IMR-90 (cell line): Measurements from ENCODE around the gene SLAMF8.

Experiments used
- CEBPB ChIP-seq: IDR thresholded peaks from 2 replicates; pipeline ENCODE4 v1.6.1; 2012; ENCODE audit warnings: low read depth, low read length, improper control_type of control experiment
- CHD1 ChIP-seq: IDR thresholded peaks from 2 replicates; pipeline ENCODE4 v1.6.1; 2012; ENCODE audit warnings: low read depth, low read length, improper control_type of control experiment
- FOS ChIP-seq: fragments of 150-350 bp; IDR thresholded peaks from 2 replicates; pipeline ENCODE4 v1.6.1; 2016; ENCODE audit warnings: low read depth, low read length
- MAZ ChIP-seq: IDR thresholded peaks from 2 replicates; pipeline ENCODE4 v1.6.1; 2012; ENCODE audit warnings: low read depth, mild to moderate bottlenecking, low read length, improper control_type of control experiment, moderate library complexity, borderline replicate concordance
- MXI1 ChIP-seq: IDR thresholded peaks from 2 replicates; pipeline ENCODE4 v1.6.1; 2012; ENCODE audit warnings: low read depth, mild to moderate bottlenecking, low read length, moderate library complexity, borderline replicate concordance
- NFE2L2 ChIP-seq: fragments of 150-350 bp; IDR thresholded peaks from 2 replicates; pipeline ENCODE4 v1.6.1; 2016; ENCODE audit warnings: low read depth, mild to moderate bottlenecking, low read length
- POLR2A ChIP-seq: IDR thresholded peaks from 2 replicates; pipeline ENCODE4 v1.6.1; 2012; ENCODE audit warnings: mild to moderate bottlenecking, low read depth, low read length
- RAD21 ChIP-seq: IDR thresholded peaks from 2 replicates; pipeline ENCODE4 v1.6.1; 2012; ENCODE audit warnings: low read length, improper control_type of control experiment
- RFX5 ChIP-seq: IDR thresholded peaks from 2 replicates; pipeline ENCODE4 v1.8.0; 2012; ENCODE audit warnings: low read depth, mild to moderate bottlenecking, low read length, moderate library complexity
- SMC3 ChIP-seq: fragments of 150-350 bp; IDR thresholded peaks from 2 replicates; pipeline ENCODE4 v1.6.1; 2016; ENCODE audit warnings: low read depth, mild to moderate bottlenecking, antibody characterized with exemption, low read length, moderate library complexity
- USF2 ChIP-seq: fragments of 150-350 bp; IDR thresholded peaks from 2 replicates; pipeline ENCODE4 v1.6.1; 2017; ENCODE audit warnings: mild to moderate bottlenecking, antibody characterized with exemption, low read length, low read depth
- TF ChIP-seq, protein P1 (sequence below): conservative IDR thresholded peaks from 2 replicates; pipeline ENCODE4 v1.5.1; 2012; ENCODE audit warnings: mild to moderate bottlenecking, low read depth, low read length, improper control_type of control experiment

- no peak for TF ChIP-seq POLR2A
- no peak for TF ChIP-seq MXI1
- no peak for TF ChIP-seq CEBPB
- TF ChIP-seq, protein P1, sequence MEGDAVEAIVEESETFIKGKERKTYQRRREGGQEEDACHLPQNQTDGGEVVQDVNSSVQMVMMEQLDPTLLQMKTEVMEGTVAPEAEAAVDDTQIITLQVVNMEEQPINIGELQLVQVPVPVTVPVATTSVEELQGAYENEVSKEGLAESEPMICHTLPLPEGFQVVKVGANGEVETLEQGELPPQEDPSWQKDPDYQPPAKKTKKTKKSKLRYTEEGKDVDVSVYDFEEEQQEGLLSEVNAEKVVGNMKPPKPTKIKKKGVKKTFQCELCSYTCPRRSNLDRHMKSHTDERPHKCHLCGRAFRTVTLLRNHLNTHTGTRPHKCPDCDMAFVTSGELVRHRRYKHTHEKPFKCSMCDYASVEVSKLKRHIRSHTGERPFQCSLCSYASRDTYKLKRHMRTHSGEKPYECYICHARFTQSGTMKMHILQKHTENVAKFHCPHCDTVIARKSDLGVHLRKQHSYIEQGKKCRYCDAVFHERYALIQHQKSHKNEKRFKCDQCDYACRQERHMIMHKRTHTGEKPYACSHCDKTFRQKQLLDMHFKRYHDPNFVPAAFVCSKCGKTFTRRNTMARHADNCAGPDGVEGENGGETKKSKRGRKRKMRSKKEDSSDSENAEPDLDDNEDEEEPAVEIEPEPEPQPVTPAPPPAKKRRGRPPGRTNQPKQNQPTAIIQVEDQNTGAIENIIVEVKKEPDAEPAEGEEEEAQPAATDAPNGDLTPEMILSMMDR = no peak
- no peak for TF ChIP-seq CHD1
- no peak for TF ChIP-seq SMC3
- no peak for TF ChIP-seq MAZ
- TF ChIP-seq RAD21 = no peak
- no peak for TF ChIP-seq FOS
- no peak for TF ChIP-seq USF2
- no peak for TF ChIP-seq RFX5
- TF ChIP-seq NFE2L2 = no peak
These were observed 20.6 kb downstream of the SLAMF8 start for GRCh38 chr1:159847231-159847630.
